ENCODE measurements around the gene PPP2CA.

GRCh38 chr5:134146651-134147518, 79.0 kb downstream of the PPP2CA start:
- no peak for TF ChIP-seq CTCF (conservative IDR thresholded peaks at IDR 0.05; ENCODE audit: low read length)
- TF ChIP-seq EZH2phosphoT487 (IDR thresholded peaks at IDR 0.05; ENCODE audit: borderline replicate concordance, low read depth, low read length): no peak
